ENCODE measurements around the gene GALK1.

GRCh38 chr17:75799402-75799801 is 34.4 kb upstream of the GALK1 start:
- TF ChIP-seq, protein P1, sequence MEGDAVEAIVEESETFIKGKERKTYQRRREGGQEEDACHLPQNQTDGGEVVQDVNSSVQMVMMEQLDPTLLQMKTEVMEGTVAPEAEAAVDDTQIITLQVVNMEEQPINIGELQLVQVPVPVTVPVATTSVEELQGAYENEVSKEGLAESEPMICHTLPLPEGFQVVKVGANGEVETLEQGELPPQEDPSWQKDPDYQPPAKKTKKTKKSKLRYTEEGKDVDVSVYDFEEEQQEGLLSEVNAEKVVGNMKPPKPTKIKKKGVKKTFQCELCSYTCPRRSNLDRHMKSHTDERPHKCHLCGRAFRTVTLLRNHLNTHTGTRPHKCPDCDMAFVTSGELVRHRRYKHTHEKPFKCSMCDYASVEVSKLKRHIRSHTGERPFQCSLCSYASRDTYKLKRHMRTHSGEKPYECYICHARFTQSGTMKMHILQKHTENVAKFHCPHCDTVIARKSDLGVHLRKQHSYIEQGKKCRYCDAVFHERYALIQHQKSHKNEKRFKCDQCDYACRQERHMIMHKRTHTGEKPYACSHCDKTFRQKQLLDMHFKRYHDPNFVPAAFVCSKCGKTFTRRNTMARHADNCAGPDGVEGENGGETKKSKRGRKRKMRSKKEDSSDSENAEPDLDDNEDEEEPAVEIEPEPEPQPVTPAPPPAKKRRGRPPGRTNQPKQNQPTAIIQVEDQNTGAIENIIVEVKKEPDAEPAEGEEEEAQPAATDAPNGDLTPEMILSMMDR (IDR thresholded peaks at IDR 0.05): no peak
- TF ChIP-seq ZFX (IDR thresholded peaks at IDR 0.05; ENCODE audit: borderline replicate concordance): no peak

All from 22Rv1 (cell line).